SK-N-MC (cell line): Measurements from ENCODE around the gene STAM.

Experiments used
- EZH2 ChIP-seq: fragments of 200-600 bp; sonication (generic); IDR thresholded peaks from one replicate; pipeline ENCODE4 v1.6.1; 2017; ENCODE audit warnings: antibody characterized with exemption
- FOXP2 ChIP-seq: optimal IDR thresholded peaks from 2 replicates; pipeline ENCODE3; 2011; ENCODE audit warnings: mild to moderate bottlenecking, moderate library complexity; ENCODE audit not compliant: insufficient read depth; ENCODE audit errors: extremely low read length, control extremely low read depth
- POLR2AphosphoS5 ChIP-seq: IDR thresholded peaks from 2 replicates; pipeline ENCODE4 v1.6.1; 2012; ENCODE audit warnings: mild to moderate bottlenecking, low read depth, low read length, borderline replicate concordance

- TF ChIP-seq EZH2 (no peak), POLR2AphosphoS5 (no peak), FOXP2 (no peak)
Measured at GRCh38 chr10:17735166-17735941, 91.4 kb downstream of the STAM start.
